ENCODE results near the gene RSPH10B.

DNA sequence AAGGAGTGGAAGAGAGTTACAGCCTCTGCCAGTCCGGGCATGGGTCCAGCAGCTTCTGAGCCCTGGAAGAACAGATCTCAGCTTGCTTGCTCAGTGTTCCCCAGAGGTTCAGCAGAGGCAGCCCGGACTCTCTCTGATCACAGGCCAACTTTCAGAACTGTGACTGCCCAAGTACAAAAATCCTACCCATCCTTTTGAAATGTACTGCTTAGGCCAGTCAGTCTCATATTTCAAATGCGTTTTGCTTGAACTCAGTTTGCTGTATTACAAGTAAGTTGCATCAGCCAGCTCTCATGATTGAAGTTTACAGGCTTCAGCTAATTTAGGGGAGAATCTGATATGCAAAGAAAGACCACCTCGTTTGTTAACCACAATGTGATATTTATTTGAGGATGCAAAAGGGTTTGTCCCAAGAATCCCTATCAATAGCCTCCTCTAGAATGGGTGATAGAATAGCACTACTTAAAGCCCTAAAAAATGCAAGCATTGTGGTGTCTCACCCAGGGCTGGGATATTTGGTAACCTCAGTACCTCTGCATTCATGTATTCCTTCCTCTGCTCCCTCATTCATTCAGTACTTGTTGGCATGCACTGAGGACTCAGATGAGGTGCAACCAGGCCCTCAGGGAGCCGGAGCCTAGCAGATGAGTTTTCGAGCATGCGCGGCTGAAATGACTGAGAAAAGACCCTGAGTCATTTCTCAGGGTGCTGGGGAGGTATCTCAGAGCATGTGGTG lies 45.6 kb upstream of the RSPH10B start:
- TF ChIP-seq, protein P1, sequence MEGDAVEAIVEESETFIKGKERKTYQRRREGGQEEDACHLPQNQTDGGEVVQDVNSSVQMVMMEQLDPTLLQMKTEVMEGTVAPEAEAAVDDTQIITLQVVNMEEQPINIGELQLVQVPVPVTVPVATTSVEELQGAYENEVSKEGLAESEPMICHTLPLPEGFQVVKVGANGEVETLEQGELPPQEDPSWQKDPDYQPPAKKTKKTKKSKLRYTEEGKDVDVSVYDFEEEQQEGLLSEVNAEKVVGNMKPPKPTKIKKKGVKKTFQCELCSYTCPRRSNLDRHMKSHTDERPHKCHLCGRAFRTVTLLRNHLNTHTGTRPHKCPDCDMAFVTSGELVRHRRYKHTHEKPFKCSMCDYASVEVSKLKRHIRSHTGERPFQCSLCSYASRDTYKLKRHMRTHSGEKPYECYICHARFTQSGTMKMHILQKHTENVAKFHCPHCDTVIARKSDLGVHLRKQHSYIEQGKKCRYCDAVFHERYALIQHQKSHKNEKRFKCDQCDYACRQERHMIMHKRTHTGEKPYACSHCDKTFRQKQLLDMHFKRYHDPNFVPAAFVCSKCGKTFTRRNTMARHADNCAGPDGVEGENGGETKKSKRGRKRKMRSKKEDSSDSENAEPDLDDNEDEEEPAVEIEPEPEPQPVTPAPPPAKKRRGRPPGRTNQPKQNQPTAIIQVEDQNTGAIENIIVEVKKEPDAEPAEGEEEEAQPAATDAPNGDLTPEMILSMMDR (IDR thresholded peaks at IDR 0.05; ENCODE audit: insufficient read depth, low read length, poor library complexity, severe bottlenecking) = no peak
- no peak for TF ChIP-seq EZH2phosphoT487 (conservative IDR thresholded peaks at IDR 0.05; ENCODE audit: low read length)
